ENCODE data around the gene ACADM.
"Not testable (repeated sequence)": the region's sequence is repeated elsewhere in the genome, so short reads cannot be mapped to it uniquely, and the experiment has no call there.

Gene ACADM

GRCh38 chr1:75724472-75725022 is at the start of gene ACADM:
ACADM (plus strand) TSS chr1:75724709; CDS start chr1:75724788, 79 bp downstream.
- peak; percentile 70 to 84 for DNase-seq (ENCODE audit: low read depth in 2 of 2)

GRCh38 chr1:75677443-75677842 is 47.1 kb upstream of the ACADM start:
- no peak for DNase-seq (ENCODE audit: low read depth in 2 of 2)

GRCh38 chr1:75677964-75678363 is 46.5 kb upstream of the ACADM start:
- DNase-seq (ENCODE audit: low read depth in 2 of 2), result not testable (repeated sequence)

GRCh38 chr1:75690547-75690946 is 34.0 kb upstream of the ACADM start:
- DNase-seq (ENCODE audit: low read depth in 2 of 2), result no peak

GRCh38 chr1:75693551-75693950 is 31.0 kb upstream of the ACADM start:
- no peak for DNase-seq (ENCODE audit: low read depth in 2 of 2)

GRCh38 chr1:75696000-75696399 is 28.5 kb upstream of the ACADM start:
- no peak for DNase-seq (ENCODE audit: low read depth in 2 of 2)

GRCh38 chr1:75707191-75707590 is 17.3 kb upstream of the ACADM start:
- no peak for DNase-seq (ENCODE audit: low read depth in 2 of 2)

- no peak for DNase-seq (ENCODE audit: low read depth in 2 of 2)
These were observed 15.6 kb upstream of the ACADM start for GRCh38 chr1:75708910-75709309.

- no peak for DNase-seq (ENCODE audit: low read depth in 2 of 2)
These were observed 13.7 kb upstream of the ACADM start for GRCh38 chr1:75710832-75711231.

- no peak for DNase-seq (ENCODE audit: low read depth in 2 of 2)
These were observed 12.7 kb upstream of the ACADM start for GRCh38 chr1:75711846-75712245.

GRCh38 chr1:75712306-75712705 is 12.2 kb upstream of the ACADM start:
- no peak for DNase-seq (ENCODE audit: low read depth in 2 of 2)

- no peak for DNase-seq (ENCODE audit: low read depth in 2 of 2)
These were observed 4.7 kb upstream of the ACADM start for GRCh38 chr1:75719810-75720209.

- no peak for DNase-seq (ENCODE audit: low read depth in 2 of 2)
These were observed 4.2 kb upstream of the ACADM start for GRCh38 chr1:75720325-75720724.

- DNase-seq (ENCODE audit: low read depth in 2 of 2), result no peak
These were observed 3.7 kb upstream of the ACADM start for GRCh38 chr1:75720820-75721219.

GRCh38 chr1:75722246-75722645 is 2.3 kb upstream of the ACADM start:
- DNase-seq (ENCODE audit: low read depth in 2 of 2), result not testable (repeated sequence)

- DNase-seq (ENCODE audit: low read depth in 2 of 2), result no peak
These were observed 1.5 kb upstream of the ACADM start for GRCh38 chr1:75722966-75723365.

- peak; percentile 50 to 71 for DNase-seq (ENCODE audit: low read depth in 2 of 2)
These were observed 479 bp upstream of the ACADM start for GRCh38 chr1:75723989-75724471.

- no peak for DNase-seq (ENCODE audit: low read depth in 2 of 2)
These were observed 757 bp downstream of the ACADM start for GRCh38 chr1:75725266-75725665.

- DNase-seq (ENCODE audit: low read depth in 2 of 2), result no peak
These were observed 1.4 kb downstream of the ACADM start for GRCh38 chr1:75725861-75726361.

GRCh38 chr1:75727571-75727970 is 3.1 kb downstream of the ACADM start:
- DNase-seq (ENCODE audit: low read depth in 2 of 2), result no peak

GRCh38 chr1:75730432-75730831 is 5.9 kb downstream of the ACADM start:
- DNase-seq (ENCODE audit: low read depth in 2 of 2), result no peak

- no peak for DNase-seq (ENCODE audit: low read depth in 2 of 2)
These were observed 7.4 kb downstream of the ACADM start for GRCh38 chr1:75731881-75732280.

- no peak for DNase-seq (ENCODE audit: low read depth in 2 of 2)
These were observed 8.2 kb downstream of the ACADM start for GRCh38 chr1:75732703-75733102.

- no peak for DNase-seq (ENCODE audit: low read depth in 2 of 2)
These were observed 9.2 kb downstream of the ACADM start for GRCh38 chr1:75733661-75734060.

All from stimulated activated CD8-positive, alpha-beta memory T cell treated with anti-CD3 and anti-CD28 coated beads, Interleukin-7, amount 100 ng/mL, for 4 hours (primary cell).